Activated CD8-positive, alpha-beta T cell treated with anti-CD3 and anti-CD28 coated beads for 36 hours (primary cell): ENCODE data around the gene STAB2. TPM values are rescaled to one million over a fixed set of nuclear protein-coding genes. Genes with fewer than 3 reads are reported as not detected.

ENCODE experiments used
- ATAC-seq: fragments of 200-7000 bp; cut with Tn5 transposase; one replicate; pipeline ENCODE4 v1.10.0; 2021; ENCODE audit warnings: mild to moderate bottlenecking, moderate library complexity
- CTCF ChIA-PET: fragments of 350-600 bp; sonication (Branson Sonifier 250); formaldehyde crosslinking; loops from one replicate; lab custom pipeline; 2021; ENCODE audit warnings: antibody characterized with exemption; lab: Charles Lee
- POLR2A ChIA-PET: fragments of 350-600 bp; sonication (Branson Sonifier 250); formaldehyde crosslinking; loops from one replicate; lab custom pipeline; 2021; ENCODE audit warnings: antibody characterized with exemption; lab: Charles Lee
- DNase-seq: peaks from one replicate; pipeline ENCODE4 v3.0.0-alpha.2; 2020
- H3K27ac Mint-ChIP-seq: one replicate; pipeline ENCODE4 v1.8.0; 2021; ENCODE audit warnings: mild to moderate bottlenecking, mixed read lengths
- H3K27me3 Mint-ChIP-seq: one replicate; pipeline ENCODE4 v1.8.0; 2021; ENCODE audit warnings: mixed read lengths
- H3K36me3 Mint-ChIP-seq: one replicate; pipeline ENCODE4 v1.8.0; 2021; ENCODE audit warnings: low read depth, mixed read lengths
- H3K4me1 Mint-ChIP-seq: one replicate; pipeline ENCODE4 v1.8.0; 2021; ENCODE audit warnings: low read depth, mixed read lengths
- H3K4me3 Mint-ChIP-seq: one replicate; pipeline ENCODE4 v1.8.0; 2021; ENCODE audit warnings: mild to moderate bottlenecking, moderate library complexity, mixed read lengths
- H3K9me3 Mint-ChIP-seq: one replicate; pipeline ENCODE4 v1.8.0; 2021; ENCODE audit warnings: mixed read lengths
- CTCF ChIP-seq: fragments of 200-600 bp; IDR thresholded peaks from one replicate; pipeline ENCODE4 v1.8.0; 2022; ENCODE audit warnings: antibody characterized with exemption, mild to moderate bottlenecking
- intact Hi-C: fragments of 100-400 bp; cut with micrococcal nuclease; formaldehyde crosslinking; loops from one replicate; pipeline ENCODE4 v1.10.0; 2022
- total RNA-seq, 2 experiments: library from RNA; stranded (reverse); gene quantifications; one replicate each; pipeline ENCODE4 v1.2.3, GENCODE V29; 2021

STAB2 gene
- total RNA-seq, 2 experiments from 2014 or later: not detected

DNA sequence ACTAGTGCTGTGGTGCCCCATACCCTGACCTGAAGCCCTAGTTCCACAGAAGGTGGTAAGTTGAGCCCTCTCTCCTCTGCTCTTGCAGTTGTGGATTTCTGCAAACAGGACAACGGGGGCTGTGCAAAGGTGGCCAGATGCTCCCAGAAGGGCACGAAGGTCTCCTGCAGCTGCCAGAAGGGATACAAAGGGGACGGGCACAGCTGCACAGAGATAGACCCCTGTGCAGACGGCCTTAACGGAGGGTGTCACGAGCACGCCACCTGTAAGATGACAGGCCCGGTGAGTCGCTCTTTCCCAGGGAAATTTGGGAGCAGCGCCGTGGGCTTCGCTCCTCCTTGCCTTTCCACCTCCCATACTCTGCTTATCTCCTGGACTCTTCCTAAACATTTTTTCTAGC, 161.8 kb downstream of the STAB2 start:
- POLR2A ChIA-PET: no interaction called here
- ATAC-seq: no peak
- no peak for TF ChIP-seq CTCF
- no peaks in the 10 kb centered on the region for H3K36me3 Mint-ChIP-seq
- H3K4me3 Mint-ChIP-seq: no peak overlapping the region
- H3K27me3 Mint-ChIP-seq: peaks cover 10% of the 10 kb centered on the region
- CTCF ChIA-PET: no interaction called here
- intact Hi-C loops: no loop called here
- H3K4me1 Mint-ChIP-seq: no peaks in the 10 kb centered on the region
- H3K9me3 Mint-ChIP-seq: no peaks in the 10 kb centered on the region
- no peak overlapping the region for H3K27ac Mint-ChIP-seq
- no peak for DNase-seq

- ATAC-seq (peak; percentile 51), DNase-seq (peak; percentile 3)
- Mint-ChIP-seq H3K27me3 (peaks cover 11% of the 10 kb centered on the region), H3K27ac (no peak overlapping the region), H3K36me3 (no peaks in the 10 kb centered on the region), H3K9me3 (no peaks in the 10 kb centered on the region), H3K4me1 (no peaks in the 10 kb centered on the region), H3K4me3 (no peak overlapping the region)
- TF ChIP-seq CTCF: no peak
- intact Hi-C loops: no loop called here
- ChIA-PET POLR2A (no interaction called here), CTCF (interaction anchor here (0.9 to 1.4 kb wide), 3 partner anchors 10 to 43 kb away, joined by 3 read pairs; no protein-coding TSS in a partner anchor)
Measured at GRCh38 chr12:103751171-103751570, 164.1 kb downstream of the STAB2 start.

DNA sequence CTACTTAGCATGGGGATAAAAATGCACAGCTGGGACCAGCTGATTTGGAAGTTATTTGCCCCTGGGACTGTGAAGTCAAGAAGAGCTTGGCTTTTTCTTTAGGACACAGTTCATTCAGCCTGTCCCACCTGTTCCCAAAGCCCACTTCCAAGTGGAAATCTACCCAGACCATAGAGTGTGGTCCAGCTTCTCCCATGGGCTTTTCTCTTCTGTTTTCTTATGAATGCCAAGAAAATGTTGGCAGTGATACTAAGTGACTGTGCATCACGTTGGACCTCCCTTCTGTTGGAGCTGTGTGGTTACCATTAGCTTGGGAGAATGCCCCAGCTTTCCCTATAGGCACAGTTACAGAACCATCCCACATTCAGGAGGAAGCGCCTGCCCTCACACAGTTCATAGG, 164.5 kb downstream of the STAB2 start:
- ChIA-PET CTCF (interaction anchor here (1.1 to 1.4 kb wide), 2 partner anchors 9 to 44 kb away, joined by 3 read pairs; no protein-coding TSS in a partner anchor), POLR2A (no interaction called here)
- H3K4me1 Mint-ChIP-seq: no peaks in the 10 kb centered on the region
- no peaks in the 10 kb centered on the region for H3K9me3 Mint-ChIP-seq
- intact Hi-C loops: no loop called here
- ATAC-seq: no peak
- H3K4me3 Mint-ChIP-seq: no peak overlapping the region
- no peak for DNase-seq
- H3K27me3 Mint-ChIP-seq: peaks cover 11% of the 10 kb centered on the region
- TF ChIP-seq CTCF: no peak
- H3K36me3 Mint-ChIP-seq: no peaks in the 10 kb centered on the region
- no peak overlapping the region for H3K27ac Mint-ChIP-seq

GRCh38 chr12:103755425-103755824, 168.4 kb downstream of the STAB2 start:
- no peaks in the 10 kb centered on the region for H3K9me3 Mint-ChIP-seq
- ChIA-PET POLR2A (no interaction called here), CTCF (no interaction called here)
- TF ChIP-seq CTCF: no peak
- peaks cover 8% of the 10 kb centered on the region for H3K27me3 Mint-ChIP-seq
- H3K4me1 Mint-ChIP-seq: no peaks in the 10 kb centered on the region
- no peak overlapping the region for H3K4me3 Mint-ChIP-seq
- intact Hi-C loops: no loop called here
- ATAC-seq (no peak), DNase-seq (no peak)
- H3K36me3 Mint-ChIP-seq: no peaks in the 10 kb centered on the region
- no peak overlapping the region for H3K27ac Mint-ChIP-seq

DNA sequence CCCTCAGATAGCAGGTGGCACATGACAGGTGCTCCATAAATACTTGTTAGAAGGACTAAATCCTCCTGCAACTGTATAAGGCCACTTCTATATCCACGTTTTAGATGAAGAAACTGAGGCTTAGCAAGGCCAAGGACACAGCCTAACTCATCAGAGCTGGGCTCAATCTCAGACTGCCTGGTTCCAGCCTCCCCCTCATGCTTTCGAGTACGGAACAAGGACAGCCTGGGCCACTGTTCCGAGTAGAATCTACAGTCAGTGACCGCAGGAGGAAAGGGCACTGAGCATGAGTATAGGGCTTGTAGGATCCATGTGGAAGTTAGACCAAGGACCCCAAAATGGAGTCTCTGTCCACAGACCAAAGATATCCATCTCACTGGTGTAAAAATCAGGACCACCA, 169.4 kb downstream of the STAB2 start:
- Mint-ChIP-seq H3K36me3 (no peaks in the 10 kb centered on the region), H3K27me3 (peaks cover 4% of the 10 kb centered on the region), H3K9me3 (no peaks in the 10 kb centered on the region), H3K4me1 (no peaks in the 10 kb centered on the region), H3K4me3 (no peak overlapping the region), H3K27ac (no peak overlapping the region)
- ChIA-PET CTCF (no interaction called here), POLR2A (no interaction called here)
- no peak for TF ChIP-seq CTCF
- intact Hi-C loops: no loop called here
- DNase-seq (no peak), ATAC-seq (no peak)
